GM23248 (cell line): ENCODE data around the gene ARHGEF10L.

Source experiments
- EZH2 ChIP-seq: fragments of 200-600 bp; sonication (generic); IDR thresholded peaks from 2 replicates; pipeline ENCODE4 v1.6.1; 2018; ENCODE audit warnings: antibody characterized with exemption, mild to moderate bottlenecking; ENCODE audit not compliant: insufficient read depth, poor library complexity, severe bottlenecking
- EZH2phosphoT487 ChIP-seq: fragments of 200-600 bp; sonication (generic); IDR thresholded peaks from 2 replicates; pipeline ENCODE4 v1.6.1; 2018; ENCODE audit warnings: antibody characterized with exemption, moderate library complexity, mild to moderate bottlenecking, low read depth; ENCODE audit not compliant: insufficient read depth

GRCh38 chr1:17562375-17562774 is 22.9 kb downstream of the ARHGEF10L start:
- TF ChIP-seq EZH2 (no peak), EZH2phosphoT487 (no peak)
